Left ventricle myocardium superior (tissue), 1 donor: Measurements from ENCODE around the gene RAB37. TPM values are rescaled to one million over a fixed set of nuclear protein-coding genes. Genes with fewer than 3 reads are reported as not detected.
A peak's percentile ranks its signal among the peaks of the same experiment; 100 is the strongest.

Experiments
- ATAC-seq: fragments of 200-7000 bp; cut with Tn5 transposase; one replicate; pipeline ENCODE4 v1.9.1; 2020; ENCODE audit warnings: mild to moderate bottlenecking, moderate library complexity
- DNase-seq: peaks from one replicate; pipeline ENCODE4 v3.0.0-alpha.2; 2020
- intact Hi-C: fragments of 100-400 bp; cut with micrococcal nuclease; formaldehyde crosslinking; loops from one replicate; pipeline ENCODE4 v1.11.0; 2022
- total RNA-seq: library from RNA; stranded (reverse); fragmentation: NEBNext Ultra II Directional; extraction: Animal tissue kit (Norgen Biotek cat#: 25700); gene quantifications from one replicate; pipeline ENCODE4 v1.2.1, GENCODE V29; 2021
- donor health status: DM: no; HTN: yes; CAD: no; lungs with severe emphysema.

Gene RAB37
- total RNA-seq, 1 donor from 2014 or later = 2.8 TPM

DNA sequence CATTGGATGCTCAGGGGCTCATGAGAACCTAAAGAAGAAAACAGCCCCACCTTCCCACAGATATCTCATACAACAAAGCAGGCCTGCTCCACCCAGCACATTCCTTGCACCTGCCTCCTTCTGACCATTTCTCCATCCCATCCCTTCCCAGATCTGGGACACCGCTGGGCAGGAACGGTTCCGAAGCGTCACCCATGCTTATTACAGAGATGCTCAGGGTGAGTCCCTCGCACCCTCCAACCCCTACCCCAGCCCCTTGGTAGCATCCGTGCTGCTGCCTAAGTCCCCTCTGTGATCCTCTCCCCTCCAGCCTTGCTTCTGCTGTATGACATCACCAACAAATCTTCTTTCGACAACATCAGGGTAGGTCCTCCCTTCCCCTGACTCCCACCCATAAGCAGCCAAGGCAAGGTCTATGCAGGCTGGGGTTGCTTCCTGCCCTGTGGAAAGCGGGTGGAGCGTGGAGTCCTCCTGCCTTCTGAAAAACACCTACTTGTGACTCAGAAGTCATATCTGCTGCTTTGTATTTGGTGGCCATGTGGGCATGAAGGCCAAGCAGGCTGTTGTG lies 6.0 kb downstream of the RAB37 start:
- DNase-seq (no peak), ATAC-seq (no peak)
- intact Hi-C loops = no loop called here

DNA sequence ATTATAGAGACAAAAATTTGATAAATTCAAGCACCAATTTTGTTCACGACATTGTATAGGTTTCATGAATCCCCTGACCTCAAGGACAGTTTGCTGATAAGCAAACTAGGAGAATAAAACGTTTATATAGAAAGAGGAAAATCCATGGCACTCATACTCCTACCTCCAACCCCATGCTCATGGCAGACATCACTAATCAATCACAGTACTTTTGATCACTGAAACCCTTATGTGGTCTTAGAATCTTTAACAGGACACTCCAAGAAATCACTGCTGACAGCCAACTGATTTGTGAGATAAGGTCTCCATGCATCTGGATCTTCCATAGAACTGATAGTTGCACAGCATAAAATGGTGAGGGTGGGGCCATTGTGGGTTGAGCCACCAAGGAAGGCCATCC lies 6.7 kb downstream of the RAB37 start:
- DNase-seq = no peak
- intact Hi-C loops = no loop called here
- ATAC-seq = no peak

DNA sequence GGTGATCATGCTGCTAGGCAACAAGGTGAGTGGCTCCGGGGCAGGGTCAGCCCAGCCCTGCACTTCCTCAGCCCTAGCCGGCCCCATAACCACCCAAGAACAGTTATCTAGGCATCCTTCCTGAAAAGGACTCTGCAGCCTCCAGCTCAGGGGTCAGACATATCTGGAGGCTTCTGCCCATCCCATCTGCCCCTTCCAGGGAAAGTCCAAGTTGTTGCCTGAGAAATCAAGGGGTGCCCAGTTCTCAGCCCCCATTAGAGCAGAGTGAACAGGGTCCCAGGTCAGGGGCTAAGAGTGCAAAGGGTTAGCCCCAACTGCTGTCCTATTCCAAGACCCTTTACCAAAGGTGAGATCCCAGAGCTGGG lies 7.3 kb downstream of the RAB37 start:
- DNase-seq (peak; percentile 14), ATAC-seq (no peak)
- intact Hi-C loops = no loop called here

DNA sequence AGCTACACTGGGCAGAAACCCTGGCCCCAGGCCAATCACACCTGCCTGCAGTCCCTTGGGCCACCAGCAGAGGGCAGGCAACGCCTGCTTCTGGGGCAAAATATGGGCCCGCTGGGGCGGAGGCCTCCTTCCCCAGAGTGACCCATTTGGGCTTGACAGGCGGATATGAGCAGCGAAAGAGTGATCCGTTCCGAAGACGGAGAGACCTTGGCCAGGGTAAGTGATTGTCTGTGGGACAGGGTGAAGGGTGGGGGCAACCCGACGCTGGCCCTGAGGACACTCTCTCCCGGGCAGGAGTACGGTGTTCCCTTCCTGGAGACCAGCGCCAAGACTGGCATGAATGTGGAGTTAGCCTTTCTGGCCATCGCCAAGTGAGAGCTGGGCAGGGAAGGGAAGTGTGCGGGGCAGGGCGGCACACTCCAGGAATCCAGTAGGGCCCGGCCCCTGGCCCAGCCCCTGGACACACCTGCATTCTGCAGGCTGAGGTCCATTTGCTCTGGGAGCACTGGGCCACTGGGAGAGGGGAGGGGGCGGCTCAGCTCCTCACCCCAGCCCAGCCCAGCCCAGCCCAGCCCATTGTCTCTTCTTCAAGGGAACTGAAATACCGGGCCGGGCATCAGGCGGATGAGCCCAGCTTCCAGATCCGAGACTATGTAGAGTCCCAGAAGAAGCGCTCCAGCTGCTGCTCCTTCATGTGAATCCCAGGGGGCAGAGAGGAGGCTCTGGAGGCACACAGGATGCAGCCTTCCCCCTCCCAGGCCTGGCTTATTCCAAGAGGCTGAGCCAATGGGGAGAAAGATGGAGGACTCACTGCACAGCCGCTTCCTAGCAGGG lies 7.9 kb downstream of the RAB37 start:
- peak; percentile 36 for ATAC-seq
- DNase-seq = peak; percentile 92
- intact Hi-C loops = no loop called here

- DNase-seq = no peak
- intact Hi-C loops = no loop called here
- ATAC-seq = no peak
Observed at GRCh38 chr17:74745548-74746177, 8.6 kb downstream of the RAB37 start.

DNA sequence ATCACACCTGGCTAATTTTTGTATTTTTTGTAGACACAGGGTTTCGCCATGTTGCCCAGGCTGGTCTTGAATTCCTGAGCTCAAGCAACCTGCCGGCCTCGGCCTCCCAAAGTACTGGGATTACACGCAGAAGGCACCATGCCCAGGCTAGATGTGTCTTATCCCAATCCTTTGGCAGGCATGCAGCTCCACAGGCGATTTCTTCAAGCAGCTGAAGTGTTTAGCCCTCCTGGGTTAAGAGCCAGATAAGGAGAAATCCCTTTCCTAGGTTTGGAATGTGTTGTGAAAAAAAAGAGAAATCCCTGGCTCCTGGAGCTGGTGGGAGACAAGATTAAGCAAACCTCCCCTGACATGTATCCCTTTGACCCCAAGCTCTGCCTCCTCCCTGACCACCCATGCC lies 9.3 kb downstream of the RAB37 start:
- intact Hi-C loops = no loop called here
- peak; percentile 23 for DNase-seq
- ATAC-seq = no peak

- intact Hi-C loops = no loop called here
- ATAC-seq (no peak), DNase-seq (peak; percentile 34)
Observed at GRCh38 chr17:74746922-74747321, 9.9 kb downstream of the RAB37 start.

DNA sequence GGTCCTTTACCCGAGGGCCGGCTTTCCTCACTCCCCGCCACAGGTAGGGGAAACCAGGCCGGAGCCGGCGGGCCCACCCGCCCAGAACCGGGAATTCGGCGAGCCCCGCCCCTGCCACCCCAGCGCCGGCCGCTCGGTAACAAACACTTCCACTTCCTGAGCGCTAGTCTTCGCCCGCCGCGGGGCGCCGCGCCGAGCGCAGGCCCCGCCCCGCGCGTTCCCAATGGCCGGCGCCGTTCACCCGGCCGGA lies 11.1 kb downstream of the RAB37 start:
- DNase-seq (no peak), ATAC-seq (no peak)
- intact Hi-C loops = no loop called here

GRCh38 chr17:74748529-74749278 lies 11.6 kb downstream of the RAB37 start, which contains the start of gene NHERF1:
TSS of gene NHERF1 (plus strand) at chr17:74748628. CDS start at chr17:74748847, 219 bp downstream.
- ATAC-seq (peak; percentile 96), DNase-seq (peak; percentile 98)
- intact Hi-C loops = no loop called here

- DNase-seq (peak; percentile 67), ATAC-seq (peak; percentile 14)
- intact Hi-C loops = no loop called here
Observed at GRCh38 chr17:74749279-74750038, 12.4 kb downstream of the RAB37 start.

GRCh38 chr17:74750039-74750326 lies 12.9 kb downstream of the RAB37 start:
- ATAC-seq (no peak), DNase-seq (no peak)
- intact Hi-C loops = no loop called here

DNA sequence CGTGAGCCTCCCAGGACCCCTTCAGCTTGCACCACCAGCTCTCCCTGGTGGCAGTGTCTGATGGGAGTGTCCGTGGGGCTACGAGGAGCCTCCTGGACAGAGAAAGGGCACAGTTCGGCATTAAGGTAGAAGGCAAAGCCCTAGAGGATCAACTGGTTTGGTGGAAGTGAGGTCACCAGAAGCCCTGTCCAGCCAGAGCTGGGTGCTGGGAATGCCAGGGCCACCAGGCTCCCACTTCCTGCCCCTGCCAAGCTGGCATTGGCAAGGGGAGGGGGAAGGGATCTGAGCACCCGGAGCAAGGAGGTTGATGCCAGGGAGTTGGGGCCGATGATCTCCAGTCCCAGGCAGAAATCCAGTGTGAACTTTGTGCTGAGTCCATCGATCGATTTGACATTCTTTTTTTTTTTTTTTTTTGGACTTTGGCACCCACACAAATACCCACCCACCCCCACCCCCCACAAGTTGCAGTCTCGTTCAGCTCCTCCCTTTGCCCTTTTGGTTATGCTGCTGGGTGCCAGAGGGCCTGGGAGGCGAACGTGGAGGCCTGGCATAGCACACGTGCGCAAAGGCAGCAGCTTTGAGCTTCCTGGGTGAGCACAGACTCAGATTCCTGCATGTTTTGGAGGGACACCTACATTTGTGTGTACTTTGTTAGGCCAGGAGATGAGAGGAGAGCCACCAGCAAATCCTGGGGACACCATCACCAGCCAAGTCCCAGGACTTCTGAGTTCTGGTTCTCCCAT lies 13.4 kb downstream of the RAB37 start:
- ATAC-seq = no peak
- no peak for DNase-seq

DNA sequence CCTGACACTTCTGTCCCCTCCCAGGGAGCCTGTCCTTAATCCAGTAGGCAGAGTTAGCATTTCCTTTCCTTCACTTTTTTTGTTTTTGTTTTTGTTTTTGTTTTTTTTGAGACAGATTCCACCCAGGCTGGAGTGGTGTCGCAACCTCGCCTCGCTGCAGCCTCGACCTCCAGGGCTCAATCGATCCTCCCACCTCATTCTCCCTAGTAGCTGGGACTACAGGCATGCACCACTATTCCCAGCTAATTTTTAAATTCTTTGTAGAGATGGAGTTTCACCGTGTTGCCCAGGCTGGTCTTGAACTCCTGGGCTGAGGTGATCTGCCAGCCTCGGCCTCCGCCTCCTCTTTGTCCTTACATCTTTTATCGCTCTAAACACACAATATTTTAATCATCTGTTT lies 15.4 kb downstream of the RAB37 start:
- intact Hi-C loops = no loop called here
- no peak for ATAC-seq
- no peak for DNase-seq

More for the DNA sequence above, 13.4 kb downstream of the RAB37 start:
- intact Hi-C loops = no loop called here

GRCh38 chr17:74752822-74753401 lies 15.9 kb downstream of the RAB37 start:
- no peak for ATAC-seq
- intact Hi-C loops = no loop called here
- no peak for DNase-seq

DNA sequence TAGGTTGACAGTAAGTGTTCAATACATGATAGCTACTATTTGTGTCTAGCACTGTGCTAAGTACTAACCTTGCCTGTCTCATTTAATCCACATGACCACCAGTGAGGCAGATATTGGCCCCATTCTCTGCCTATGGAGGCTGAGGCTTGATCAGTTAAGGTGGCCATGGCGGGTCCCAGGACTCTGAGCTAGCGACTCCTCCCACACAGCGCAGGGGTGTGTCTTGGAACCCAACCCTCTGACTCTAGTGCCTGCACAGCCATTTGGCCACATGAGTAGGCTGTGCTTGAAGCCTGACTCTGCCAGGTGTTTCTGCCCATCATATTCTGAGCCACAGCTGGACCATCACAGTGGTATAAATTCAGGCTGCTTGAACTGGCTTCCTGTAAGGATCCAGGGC lies 17.8 kb downstream of the RAB37 start:
- DNase-seq (peak; percentile 13), ATAC-seq (no peak)
- intact Hi-C loops = no loop called here

- peak; percentile 11 for DNase-seq
- ATAC-seq = no peak
- intact Hi-C loops = no loop called here
Observed at GRCh38 chr17:74755533-74755932, 18.5 kb downstream of the RAB37 start.

GRCh38 chr17:74756891-74757290 lies 19.8 kb downstream of the RAB37 start:
- intact Hi-C loops = no loop called here
- no peak for ATAC-seq
- DNase-seq = peak; percentile 12

DNA sequence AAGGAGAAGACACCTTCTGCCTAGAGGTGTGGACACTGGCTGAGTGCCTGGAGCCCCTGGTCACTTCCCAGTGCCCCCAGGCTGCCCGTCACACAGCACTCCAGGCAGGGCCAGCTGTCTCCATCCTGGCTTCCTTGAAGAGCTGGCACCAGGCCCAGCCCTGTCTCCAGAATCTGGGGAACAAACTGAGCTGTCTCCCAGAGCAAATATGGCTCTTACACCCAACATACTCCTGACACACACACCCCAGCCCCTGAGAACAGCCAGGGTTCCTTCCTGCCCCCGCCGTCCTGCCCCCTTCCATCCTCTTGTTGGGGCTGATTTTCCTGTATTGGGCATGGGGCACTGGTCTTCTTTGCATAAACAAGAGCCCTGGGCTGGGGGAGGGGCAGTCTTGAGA lies 20.4 kb downstream of the RAB37 start:
- intact Hi-C loops = no loop called here
- DNase-seq (peak; percentile 75), ATAC-seq (peak; percentile 41)
